PC-9 (cell line): ENCODE measurements around the gene WDR18.

Source experiments
- CTCF ChIP-seq: fragments of 200-600 bp; sonication (generic); conservative IDR thresholded peaks from 2 replicates; pipeline ENCODE4 v1.6.1; 2017; ENCODE audit warnings: mixed run types, antibody characterized with exemption, mild to moderate bottlenecking, moderate library complexity
- EZH2 ChIP-seq: fragments of 200-600 bp; sonication (generic); IDR thresholded peaks from 2 replicates; pipeline ENCODE4 v1.8.0; 2017; ENCODE audit warnings: antibody characterized with exemption, low read depth

DNA sequence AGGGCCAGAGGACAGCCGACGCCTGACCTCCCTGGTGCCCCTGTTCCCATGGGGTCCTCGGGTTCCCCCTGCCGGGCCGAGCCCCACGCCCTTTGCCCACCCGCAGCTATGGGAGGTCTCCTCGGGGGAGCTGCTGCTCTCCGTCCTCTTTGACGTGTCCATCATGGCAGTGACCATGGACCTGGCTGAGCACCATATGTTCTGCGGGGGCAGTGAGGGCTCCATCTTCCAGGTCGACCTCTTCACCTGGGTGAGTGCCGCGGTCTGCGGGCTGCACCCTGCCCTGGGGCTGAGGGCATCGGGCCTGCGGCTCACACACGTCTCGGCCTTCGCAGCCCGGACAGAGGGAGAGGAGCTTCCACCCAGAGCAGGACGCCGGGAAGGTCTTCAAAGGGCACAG is 6.6 kb downstream of the WDR18 start:
- TF ChIP-seq CTCF (no peak), EZH2 (no peak)
